ENCODE measurements around the gene RAP2A.

The RAP2A gene

DNA sequence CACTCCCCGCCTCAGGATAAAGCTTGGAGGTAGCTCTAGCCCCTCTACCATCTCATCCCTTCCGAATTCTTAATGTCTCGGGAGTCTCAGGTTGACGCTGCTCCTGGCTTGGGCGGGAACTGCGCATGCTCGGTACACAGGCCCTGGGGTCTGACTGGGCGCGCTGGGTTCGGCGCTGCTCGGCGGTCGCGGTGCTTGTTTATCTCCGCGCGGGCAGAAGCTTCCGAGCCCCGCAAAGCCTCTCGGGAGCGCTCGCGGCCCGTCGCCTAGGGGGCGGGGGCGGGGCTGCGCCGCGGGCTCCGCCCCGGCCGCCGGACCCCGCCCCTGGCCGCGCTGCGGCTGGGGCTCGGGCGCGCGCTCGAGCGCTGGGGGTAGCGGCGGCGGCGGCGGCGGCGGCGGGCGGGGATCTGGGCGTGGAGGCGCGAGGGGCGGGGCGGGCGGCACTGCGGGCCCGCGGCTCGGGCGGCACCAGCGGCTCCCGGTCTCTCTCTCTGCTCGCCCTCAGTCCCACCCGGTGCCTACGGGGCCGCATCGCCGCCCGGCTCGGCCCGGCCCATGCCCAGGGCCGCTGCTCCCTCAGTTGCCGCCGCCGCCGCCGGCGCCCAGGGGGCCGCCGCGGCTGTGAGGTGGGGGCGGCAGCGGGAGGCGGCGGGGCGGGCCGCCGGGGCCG is at the start of gene RAP2A:
Gene RAP2A, plus strand, starts transcription at position 443 of the 670 bp plus-strand sequence. CDS start 302 bp downstream, outside the sequence.
- DNase-seq: peak; percentile 88

DNA sequence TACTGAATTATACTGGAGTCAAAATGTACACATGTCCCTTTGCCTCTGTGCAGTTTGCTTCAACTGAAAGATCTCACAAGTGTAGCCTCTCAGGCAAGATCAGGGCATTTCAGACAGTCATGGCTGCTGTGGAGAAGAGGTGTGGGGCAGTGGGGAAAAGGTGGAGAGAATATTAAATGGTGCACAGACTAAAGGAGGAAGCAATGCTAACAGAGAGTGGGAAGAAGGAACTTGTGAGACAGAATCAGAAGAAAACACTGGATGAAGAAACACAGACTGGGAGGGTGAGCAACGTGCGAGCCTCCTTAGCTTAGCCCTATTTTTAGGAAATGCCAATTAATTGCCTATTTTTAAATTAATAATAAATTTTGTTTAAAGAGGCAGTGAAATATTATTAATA is 49.6 kb upstream of the RAP2A start:
- DNase-seq: no peak

DNA sequence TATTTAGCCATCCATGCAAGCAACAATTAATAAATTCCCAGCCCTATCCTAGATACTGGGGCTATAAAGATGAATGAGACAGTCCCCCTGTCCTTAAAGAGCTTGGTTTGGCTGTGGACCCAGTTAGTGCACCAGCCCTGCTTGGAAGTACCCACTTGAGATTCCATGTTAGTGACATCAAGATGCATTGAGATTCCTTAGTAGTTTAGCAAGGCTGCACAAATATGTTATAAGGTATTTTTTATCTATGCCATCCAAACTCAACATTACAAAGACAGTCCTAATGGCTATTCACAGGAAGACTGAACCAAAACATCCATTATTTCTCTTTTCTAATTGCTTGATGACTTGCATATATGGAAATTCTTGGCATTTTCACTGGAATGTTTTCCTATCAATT is 48.8 kb upstream of the RAP2A start:
- DNase-seq: no peak

DNA sequence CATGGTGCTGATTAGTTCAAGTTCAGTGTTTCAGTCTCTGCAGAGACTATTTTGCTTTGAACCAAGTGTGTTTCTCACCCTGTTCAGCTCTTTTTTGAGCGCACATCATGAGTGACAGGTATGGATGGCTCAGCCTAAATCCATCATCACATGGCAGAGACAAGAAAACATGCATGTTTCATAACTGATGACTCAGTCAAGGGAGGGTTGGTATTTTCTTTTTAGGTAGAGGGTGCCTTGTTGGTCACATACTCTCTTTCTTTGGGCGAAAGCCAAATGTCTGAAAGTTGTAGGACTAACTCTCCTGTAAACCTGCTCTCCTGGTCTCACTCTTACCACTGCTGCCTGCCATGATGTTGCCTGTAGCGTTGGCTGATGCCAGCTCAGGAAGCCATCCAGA is 48.1 kb upstream of the RAP2A start:
- DNase-seq: no peak

DNA sequence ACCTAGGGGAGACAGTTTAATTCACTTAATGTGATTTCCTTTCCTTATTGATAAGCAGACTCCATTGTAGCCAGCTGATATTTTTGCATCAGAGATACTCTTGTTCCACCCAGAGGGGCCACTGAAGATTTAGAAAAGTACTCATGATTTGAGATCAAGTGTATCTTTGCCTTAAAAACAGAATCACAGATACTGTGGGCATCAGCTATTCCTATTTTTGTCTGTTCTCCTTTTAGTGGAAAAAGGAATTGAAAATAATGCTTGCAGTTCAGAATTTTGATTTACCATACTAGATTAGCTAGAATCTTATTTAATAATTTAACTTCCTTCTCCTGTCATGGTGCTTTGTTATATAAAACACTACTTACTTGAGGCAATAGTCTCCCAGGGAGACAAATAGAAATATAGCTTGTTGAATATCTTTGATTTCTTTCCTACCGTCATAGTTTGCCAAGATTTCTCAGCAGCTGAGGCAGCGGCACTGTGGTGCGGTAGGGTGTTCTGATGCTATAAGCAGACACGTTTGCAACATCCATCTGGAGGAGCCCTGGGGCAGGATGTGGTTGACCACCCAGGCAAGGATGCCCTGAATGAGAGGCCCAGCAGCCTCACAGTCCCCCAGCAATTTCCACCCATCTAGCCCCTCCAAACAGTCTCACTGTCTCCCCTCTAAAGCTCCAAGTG is 47.0 kb upstream of the RAP2A start:
- DNase-seq: no peak

DNA sequence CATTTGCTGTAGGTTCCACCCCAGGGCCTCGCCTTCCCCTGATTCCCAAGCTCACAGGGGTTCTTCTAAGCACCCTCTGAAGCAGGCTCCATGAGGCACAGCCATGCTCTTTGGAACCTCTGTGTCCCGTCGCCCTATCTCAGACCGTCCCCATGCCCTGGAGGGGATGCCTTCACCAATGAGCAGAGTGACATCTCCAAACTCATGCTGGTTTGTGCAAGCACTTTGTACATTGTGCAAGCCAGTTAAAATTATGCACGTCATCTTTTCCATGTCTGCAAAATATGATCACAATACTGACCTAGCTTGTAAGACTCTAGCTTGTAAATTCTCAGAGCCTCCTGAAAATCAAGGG is 46.5 kb upstream of the RAP2A start:
- DNase-seq: no peak

DNA sequence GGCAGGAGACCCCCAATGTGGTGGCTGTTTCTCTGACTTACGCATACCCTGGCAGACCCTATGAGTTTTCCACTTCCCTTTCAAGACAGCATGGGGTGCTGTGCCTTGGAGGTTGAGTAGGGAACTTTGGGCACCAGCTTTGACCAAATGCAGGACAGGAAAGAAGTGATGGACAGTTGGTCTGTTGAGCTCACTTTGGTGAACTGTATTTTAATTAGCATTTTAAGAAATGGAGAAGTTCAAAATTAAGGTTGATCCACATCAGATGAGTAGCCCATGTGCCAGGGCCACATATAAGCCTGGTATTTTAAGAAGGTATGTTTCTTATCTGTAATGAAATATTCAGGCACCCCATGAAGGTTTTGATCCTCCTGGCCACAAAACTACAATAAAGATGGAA is 46.1 kb upstream of the RAP2A start:
- no peak for DNase-seq

DNA sequence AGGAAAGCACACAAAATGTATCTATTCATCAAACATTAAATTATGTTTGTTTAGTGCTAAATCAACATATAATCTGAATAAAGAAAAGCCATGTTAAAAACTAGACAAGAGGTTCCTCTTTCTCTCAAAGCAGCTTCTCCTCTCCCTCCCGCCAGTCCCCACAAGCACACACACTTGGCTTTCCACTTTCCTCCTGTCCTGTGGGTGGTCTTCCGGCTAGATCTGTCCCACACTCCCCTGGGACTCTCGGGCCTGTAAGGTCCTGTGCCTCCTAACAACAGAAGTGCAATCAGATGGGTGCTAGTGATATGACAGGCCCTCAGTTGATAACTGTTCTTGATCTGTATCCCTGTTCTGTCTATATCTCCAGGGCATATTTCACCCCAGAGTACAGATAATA is 45.6 kb upstream of the RAP2A start:
- no peak for DNase-seq

DNA sequence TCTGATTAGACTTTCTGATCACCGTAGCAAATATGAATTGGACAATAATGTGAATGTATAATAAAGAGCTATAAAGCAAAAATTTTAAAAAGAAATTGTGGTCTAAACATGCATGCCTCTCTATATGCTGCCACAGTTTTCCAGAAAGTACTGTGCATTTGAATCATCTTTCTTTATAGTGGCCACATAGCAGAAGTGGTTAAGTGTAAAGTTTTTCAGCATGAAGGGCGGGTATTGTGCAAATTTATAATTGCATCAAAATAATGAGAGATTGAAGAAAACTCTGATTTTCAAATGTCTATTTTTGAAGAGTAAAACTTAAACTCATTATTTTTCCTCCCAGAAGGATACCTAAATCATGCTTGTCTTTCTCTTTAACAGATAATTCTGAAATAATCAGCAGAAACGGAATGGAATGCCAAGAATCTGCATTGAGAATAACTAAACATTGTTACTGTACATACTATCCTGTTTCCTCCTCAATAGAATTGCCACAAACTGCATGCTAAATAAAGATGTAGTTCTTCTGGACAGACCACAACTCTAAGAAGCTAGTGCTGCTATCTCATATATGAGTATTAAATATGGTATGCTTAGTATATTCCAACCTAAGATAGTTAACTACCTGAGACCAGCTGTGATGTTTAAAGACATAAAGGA is 42.9 kb upstream of the RAP2A start:
- no peak for DNase-seq

DNA sequence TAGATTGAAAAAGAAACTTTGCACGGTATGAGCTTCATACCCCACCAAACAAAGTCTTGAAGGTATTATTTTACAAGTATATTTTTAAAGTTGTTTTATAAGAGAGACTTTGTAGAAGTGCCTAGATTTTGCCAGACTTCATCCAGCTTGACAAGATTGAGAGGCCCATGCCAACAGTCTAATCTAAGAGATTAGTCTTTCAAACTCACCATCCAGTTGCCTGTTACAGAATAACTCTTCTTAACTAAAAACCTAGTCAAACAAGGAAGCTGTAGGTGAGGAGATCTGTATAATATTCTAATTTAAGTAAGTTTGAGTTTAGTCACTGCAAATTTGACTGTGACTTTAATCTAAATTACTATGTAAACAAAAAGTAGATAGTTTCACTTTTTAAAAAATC is 41.9 kb upstream of the RAP2A start:
- no peak for DNase-seq

DNA sequence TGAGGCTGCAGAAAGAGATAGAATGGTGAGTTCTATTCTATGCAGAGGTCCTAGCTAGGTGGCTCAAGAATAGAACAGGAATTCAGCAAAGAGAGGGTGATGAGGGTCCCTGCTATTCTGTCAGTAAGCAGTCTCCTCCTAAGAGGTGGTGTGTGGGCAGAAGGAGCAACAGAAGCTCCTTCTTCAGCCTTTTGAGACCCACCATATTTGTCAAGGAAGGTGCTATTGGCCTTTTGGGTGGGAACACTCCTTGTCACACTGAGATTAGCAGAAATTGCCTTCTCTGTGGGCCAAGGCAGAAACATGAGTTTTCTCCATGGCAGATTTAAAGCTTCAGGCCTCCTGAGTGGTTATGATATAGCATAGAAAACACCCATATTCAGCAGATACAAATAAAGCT is 39.4 kb upstream of the RAP2A start:
- DNase-seq: no peak

DNA sequence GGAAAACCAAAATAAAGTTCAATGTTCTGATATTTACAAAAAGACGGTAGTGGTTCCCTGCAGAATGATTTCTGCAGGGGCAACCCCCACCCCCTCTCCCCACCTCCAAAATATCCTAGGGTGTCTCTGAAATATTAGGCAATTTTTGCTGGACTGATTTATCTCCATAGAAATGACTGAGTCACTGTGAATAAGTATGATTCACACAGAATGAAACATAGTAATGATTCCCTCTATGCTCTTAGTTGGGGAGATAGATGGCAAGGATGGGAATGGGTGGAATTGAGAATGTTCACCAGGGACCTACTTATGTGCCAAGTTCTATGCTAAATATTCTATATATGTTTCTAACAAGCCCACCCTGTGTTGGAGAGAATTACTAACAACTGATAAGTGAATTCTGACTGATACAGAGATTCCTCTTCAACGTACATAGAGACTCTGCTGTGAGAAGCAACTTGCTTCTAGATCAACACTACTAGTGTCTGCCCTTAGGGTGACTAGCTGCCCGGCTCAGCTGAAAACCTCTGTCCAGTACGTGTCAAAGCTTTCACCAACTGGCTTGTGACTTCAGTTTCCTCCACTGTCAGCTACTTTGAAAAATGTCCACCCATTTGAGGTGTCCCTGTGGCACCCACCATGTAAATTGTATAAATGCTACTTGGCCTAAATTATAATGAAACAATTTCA is 38.4 kb upstream of the RAP2A start:
- no peak for DNase-seq

DNA sequence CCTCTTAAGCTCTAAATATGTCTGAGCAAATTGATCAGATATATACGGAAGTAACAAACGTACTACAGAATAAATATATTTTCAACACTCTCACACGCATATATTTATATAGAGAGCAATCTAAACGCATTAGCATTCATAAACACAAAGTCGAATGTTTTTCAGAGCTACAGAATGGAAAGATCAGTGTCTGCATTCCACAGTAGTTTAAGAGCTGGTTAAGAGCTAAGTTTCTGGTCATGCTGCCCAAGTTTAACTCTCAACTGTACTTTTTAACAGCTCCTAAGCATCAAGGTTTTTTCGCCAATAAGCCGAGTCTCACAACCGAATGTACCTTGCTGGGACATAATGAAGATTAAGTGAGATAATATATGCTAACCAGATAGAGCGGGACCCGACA is 36.7 kb upstream of the RAP2A start:
- no peak for DNase-seq

DNA sequence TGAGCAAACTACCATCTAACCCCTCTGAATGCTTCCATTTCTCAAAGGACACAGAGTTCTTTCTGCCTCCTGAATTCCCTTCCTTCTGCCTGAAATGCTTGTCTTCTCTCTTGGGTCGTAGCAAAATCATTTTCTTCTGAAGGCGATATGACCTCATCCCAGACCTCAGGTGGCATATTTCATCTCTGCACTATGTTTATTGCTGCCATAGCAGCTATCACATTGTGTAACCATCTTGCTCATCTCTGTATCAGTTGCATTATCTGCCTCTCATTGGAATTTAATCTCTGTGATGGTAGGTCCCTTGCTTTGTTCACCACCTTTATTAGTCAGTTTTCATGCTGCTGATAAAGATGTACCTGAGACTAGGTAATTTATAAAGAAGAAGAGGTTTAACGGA is 32.5 kb upstream of the RAP2A start:
- DNase-seq: no peak

DNA sequence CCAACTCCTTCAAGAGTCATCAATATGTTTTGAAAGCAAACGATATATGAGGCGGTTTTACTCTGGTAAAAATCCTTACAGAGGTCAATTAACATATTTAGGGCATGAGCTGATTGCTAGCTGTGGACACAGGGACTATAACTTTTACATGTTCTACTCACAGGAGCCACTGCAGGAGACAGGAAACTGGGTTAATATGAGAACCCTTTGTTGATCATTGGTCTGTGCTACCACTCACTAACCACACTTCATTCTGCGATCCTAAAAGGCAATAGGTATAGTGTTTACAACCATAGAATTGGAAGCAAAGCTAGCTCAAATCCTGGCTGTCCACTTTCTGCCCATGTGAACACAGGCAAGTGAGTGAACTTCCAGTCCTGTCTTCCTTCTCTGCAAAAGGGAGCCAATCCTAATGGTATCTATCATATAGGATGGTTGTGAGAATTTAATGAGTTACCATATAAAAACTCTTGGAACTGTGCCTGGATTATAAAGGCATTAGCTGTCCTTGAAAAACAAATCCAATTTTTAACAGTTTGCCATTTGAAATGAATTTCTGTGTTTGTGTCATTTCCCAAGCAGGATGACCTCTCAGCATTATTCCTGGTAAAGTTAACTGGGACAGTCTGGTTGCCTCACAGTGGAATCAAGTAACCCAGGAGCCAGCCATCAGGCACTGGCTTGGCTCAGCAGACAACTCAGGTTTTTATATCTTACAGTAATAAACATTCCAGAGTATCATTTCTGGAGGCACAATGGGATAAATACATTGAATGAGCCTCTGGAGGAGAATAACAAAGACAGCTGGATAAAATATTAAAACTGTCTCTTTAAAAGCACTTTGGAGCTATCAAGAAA is 29.8 kb upstream of the RAP2A start:
- peak; percentile 64 for DNase-seq

DNA sequence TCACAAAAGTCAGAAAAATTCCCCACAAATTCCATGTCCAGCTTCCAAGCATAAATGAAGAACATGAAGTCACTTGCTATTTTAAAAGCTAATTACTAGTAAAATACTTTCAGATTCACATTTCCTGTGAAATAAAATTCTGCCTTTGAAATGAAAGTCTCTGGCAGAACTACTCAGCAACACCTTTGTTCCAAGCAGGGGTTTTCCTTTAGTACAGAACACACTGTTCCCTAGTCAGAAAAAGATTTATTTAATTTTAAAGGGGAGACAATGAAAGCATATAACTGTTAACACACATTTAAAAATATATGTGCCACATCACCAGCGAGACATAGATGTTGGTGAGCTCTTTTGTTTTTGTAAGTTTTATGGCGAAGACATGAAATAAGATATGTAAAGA is 26.4 kb upstream of the RAP2A start:
- DNase-seq: no peak

DNA sequence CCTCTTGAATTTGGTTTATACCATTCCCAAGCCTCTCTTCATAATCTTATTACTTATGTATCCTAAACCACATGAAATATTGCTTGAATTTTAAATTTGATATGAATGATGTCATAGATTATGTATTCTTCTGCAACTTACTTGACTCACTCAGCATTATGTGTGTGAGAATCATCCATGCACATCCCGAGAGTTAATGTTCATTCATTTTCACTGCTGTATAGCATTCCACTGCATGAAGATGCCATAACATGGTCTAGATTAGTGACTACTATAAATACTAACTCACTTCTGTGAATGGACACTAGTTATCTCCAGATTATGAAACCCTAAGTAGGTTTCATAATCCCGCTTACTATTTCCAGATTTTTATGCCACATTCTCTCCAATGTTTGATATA is 25.0 kb upstream of the RAP2A start:
- DNase-seq: no peak

DNA sequence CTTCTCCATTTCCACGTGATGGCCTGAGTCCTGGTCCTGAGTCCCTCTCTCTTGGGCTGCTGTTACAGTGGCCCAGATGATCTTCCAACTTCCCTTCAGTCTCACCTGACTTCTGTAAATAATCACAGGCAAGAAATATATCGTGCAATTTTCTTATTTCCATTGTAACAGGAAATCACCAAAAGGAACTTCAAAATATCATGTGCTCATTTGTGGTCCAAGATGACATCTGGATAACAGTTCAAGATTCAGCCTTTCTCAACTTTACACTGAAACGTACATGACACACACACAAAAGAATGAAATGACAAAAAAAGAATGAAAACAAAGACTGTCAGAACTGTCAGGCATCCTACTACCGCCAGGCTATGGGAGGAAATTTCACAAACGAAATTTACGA is 22.0 kb upstream of the RAP2A start:
- no peak for DNase-seq

DNA sequence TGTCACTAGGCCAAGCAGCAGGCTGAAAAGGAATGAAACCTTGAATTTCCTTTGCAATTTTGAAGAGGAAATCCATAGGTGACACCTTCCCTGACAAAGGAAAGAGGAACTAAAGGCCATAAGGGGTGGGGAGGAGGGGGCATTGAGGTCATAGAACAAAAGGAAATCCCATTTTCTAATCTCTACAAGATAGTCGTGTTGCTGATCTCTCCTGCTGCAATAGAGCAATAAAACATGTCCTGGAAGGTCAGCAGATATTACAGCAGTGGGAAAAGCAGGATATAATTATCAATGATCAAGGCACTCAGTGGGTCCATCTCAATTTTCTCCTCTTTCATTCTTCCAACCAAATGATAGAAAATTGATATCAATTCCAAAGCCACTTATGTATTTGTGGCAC is 20.3 kb upstream of the RAP2A start:
- no peak for DNase-seq

DNA sequence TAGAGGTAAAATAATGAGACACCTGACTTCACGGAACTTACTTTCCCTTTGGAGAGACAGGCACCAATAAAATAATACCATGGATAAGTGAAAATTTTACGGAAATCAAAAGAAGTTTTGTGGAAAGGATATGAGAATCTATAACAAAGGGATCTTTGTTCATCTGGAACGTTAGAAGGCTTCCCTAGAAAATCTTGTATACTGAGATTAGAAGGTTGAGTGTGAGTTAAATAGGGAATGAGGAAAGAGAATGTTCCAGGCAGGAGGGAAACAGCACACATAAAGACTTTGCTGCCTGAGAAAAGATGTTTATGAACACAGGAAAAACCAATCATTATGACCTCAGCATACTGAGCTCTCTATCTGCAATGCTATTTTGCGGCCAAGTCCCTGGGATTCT is 19.6 kb upstream of the RAP2A start:
- no peak for DNase-seq

DNA sequence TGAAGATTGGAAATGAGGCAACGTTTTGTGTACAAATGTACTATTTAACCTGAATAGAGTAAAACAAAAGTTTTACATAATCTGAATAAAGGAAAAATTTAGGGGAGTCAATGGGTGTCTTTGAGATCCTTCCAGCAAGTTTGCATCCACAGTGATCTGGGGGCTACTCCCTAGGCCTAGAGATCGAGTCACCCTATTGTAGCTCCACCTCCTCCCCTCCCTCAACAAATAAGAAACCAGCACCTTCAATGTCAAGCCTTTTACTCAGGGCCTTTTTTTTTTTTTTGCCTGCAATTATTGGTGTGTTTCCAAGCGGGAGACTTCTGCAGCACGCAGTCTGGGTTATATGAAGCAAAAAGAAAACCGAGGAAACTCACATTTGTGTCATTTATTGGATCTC is 16.3 kb upstream of the RAP2A start:
- no peak for DNase-seq

DNA sequence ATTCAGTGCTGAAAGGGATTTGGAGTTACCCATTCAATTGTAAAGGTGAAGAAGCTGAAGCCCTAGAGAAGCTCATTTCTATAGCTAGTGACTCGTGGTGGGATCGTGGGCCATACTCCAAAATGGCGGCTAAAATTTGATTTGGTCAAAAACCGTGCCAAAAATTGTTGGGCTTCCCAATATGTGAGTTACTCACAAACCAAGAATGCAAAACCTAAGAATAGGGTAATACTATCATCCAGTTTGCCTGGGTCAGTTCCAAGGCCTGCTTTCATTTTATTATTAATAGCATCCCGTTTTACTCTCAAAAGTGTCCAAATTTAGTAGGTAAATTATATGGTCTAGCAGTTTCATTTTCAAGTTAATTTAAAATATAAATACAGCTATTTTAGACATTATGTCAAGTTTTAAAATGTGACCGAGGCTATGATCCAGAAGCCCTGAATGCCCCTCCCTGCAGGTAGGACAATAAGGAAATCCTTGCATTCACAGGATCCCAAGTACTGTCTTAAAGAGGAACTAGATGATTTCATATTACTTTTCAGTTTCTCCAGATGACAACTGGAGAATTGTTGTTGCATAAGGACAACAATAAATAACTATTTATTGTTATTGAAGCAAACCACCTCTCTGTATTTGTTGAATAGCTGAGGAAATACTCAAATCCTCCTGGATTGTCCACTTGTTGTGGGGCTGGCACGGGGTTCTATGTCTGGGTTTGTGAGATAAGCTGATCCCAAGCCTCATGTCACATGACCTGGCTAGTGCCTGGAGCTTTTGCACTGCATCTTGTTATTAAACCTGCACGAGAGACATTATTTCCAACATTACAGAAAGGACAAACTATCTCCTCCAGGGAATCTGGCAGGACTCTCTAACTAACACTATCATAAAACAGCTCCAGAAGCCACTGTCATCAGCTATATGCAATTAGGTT is 11.6 kb upstream of the RAP2A start:
- DNase-seq: no peak

Measured in DMS153 (cell line).